ENCODE results near the gene NFYA. TPM values are rescaled to one million over a fixed set of nuclear protein-coding genes. Genes with fewer than 3 reads are reported as not detected.

NFYA gene
- total and polyA plus RNA-seq, 2 donors (not counting 1 experiment from before 2014, with no cell fraction given), result 23.3 to 44.3 TPM

- Histone ChIP-seq H3K27me3 (replicated peaks in 1 of 4; ENCODE audit: control extremely low read depth in 1 of 4, control insufficient read depth in 3 of 4, insufficient read depth in 4 of 4, low read length in 3 of 4) (no peaks in the 10 kb centered on the region), H2AFZ (ENCODE audit: insufficient read depth, low read depth, low read length, poor library complexity, severe bottlenecking) (no peak overlapping the region), H3K36me3 (replicated peaks in 1 of 2; ENCODE audit: control extremely low read depth in 1 of 2, control insufficient read depth in 1 of 2, extremely low read depth in 1 of 2, insufficient read depth in 2 of 2, low read length in 1 of 2) (peaks cover 10 to 52% of the 10 kb centered on the region in 2 experiments), H3K79me2 (ENCODE audit: control insufficient read depth, insufficient read depth, low read length) (peaks cover 11% of the 10 kb centered on the region), H3K27ac (ENCODE audit: low read length in 2 of 2) (no peak overlapping the region), H3K4me1 (ENCODE audit: control insufficient read depth in 2 of 2, insufficient read depth in 2 of 2, low read length in 2 of 2) (no peaks in the 10 kb centered on the region), H3K9me3 (ENCODE audit: control extremely low read depth in 1 of 3, control insufficient read depth in 2 of 3, insufficient read depth in 1 of 3, low read length in 2 of 3) (no peaks in the 10 kb centered on the region), H4K20me1 (ENCODE audit: control insufficient read depth, insufficient read depth, low read length, poor library complexity, severe bottlenecking) (no peaks in the 10 kb centered on the region), H3K9ac (ENCODE audit: low read length) (no peak overlapping the region), H3K4me2 (replicated peaks; ENCODE audit: low read depth, low read length, poor library complexity, severe bottlenecking) (no peak overlapping the region), H3K4me3 (ENCODE audit: control extremely low read depth in 1 of 5, extremely low read depth in 1 of 5, insufficient read depth in 1 of 5, low read depth in 2 of 5, low read length in 4 of 5) (no peak overlapping the region)
- POLR2A ChIA-PET, result no interaction called here
- H3K27me3 Mint-ChIP-seq, result no peaks in the 10 kb centered on the region
- no peak for ATAC-seq (ENCODE audit: low read depth)
- H3K4me3 Mint-ChIP-seq, result no peak overlapping the region
- no peaks in the 10 kb centered on the region for H3K4me1 Mint-ChIP-seq
- intact Hi-C loops (cut with micrococcal nuclease), result no loop called here
- CTCF ChIA-PET, result no interaction called here
- no peak for DNase-seq
- WGBS (ENCODE audit: insufficient coverage), result 97% methylated on average over 12 of the region's 13 CpGs
- H3K9me3 Mint-ChIP-seq (ENCODE audit: insufficient read depth), result no peaks in the 10 kb centered on the region
- H3K27ac Mint-ChIP-seq, result no peak overlapping the region
- no peak for TF ChIP-seq EZH2 (IDR thresholded peaks at IDR 0.05; ENCODE audit: borderline replicate concordance, insufficient read depth, low read depth, low read length, poor library complexity, severe bottlenecking)
- TF ChIP-seq, protein P1, sequence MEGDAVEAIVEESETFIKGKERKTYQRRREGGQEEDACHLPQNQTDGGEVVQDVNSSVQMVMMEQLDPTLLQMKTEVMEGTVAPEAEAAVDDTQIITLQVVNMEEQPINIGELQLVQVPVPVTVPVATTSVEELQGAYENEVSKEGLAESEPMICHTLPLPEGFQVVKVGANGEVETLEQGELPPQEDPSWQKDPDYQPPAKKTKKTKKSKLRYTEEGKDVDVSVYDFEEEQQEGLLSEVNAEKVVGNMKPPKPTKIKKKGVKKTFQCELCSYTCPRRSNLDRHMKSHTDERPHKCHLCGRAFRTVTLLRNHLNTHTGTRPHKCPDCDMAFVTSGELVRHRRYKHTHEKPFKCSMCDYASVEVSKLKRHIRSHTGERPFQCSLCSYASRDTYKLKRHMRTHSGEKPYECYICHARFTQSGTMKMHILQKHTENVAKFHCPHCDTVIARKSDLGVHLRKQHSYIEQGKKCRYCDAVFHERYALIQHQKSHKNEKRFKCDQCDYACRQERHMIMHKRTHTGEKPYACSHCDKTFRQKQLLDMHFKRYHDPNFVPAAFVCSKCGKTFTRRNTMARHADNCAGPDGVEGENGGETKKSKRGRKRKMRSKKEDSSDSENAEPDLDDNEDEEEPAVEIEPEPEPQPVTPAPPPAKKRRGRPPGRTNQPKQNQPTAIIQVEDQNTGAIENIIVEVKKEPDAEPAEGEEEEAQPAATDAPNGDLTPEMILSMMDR (IDR thresholded peaks at IDR 0.05), result no peak
Measured at GRCh38 chr6:41061196-41061726, 11.5 kb upstream of the NFYA start.

- H3K27me3 ChIP-seq (replicated peaks in 1 of 4; ENCODE audit: control extremely low read depth in 1 of 4, control insufficient read depth in 3 of 4, insufficient read depth in 4 of 4, low read length in 3 of 4), result no peaks in the 10 kb centered on the region
- ATAC-seq (ENCODE audit: low read depth) (no peak), DNase-seq (no peak)
- Mint-ChIP-seq H3K27me3 (no peaks in the 10 kb centered on the region), H3K9me3 (ENCODE audit: insufficient read depth) (no peaks in the 10 kb centered on the region), H3K4me3 (no peak overlapping the region), H3K4me1 (peaks cover 5% of the 10 kb centered on the region), H3K27ac (no peak overlapping the region)
- H3K79me2 ChIP-seq (ENCODE audit: control insufficient read depth, insufficient read depth, low read length), result peaks cover 11% of the 10 kb centered on the region
- no peaks in the 10 kb centered on the region for H4K20me1 ChIP-seq (ENCODE audit: control insufficient read depth, insufficient read depth, low read length, poor library complexity, severe bottlenecking)
- no peaks in the 10 kb centered on the region for H3K4me1 ChIP-seq (ENCODE audit: control insufficient read depth in 2 of 2, insufficient read depth in 2 of 2, low read length in 2 of 2)
- TF ChIP-seq EZH2 (IDR thresholded peaks at IDR 0.05; ENCODE audit: borderline replicate concordance, insufficient read depth, low read depth, low read length, poor library complexity, severe bottlenecking), result no peak
- TF ChIP-seq, protein P1 (IDR thresholded peaks at IDR 0.05), result no peak
- no peak overlapping the region for H2AFZ ChIP-seq (ENCODE audit: insufficient read depth, low read depth, low read length, poor library complexity, severe bottlenecking)
- H3K27ac ChIP-seq (ENCODE audit: low read length in 2 of 2), result no peak overlapping the region
- WGBS (ENCODE audit: insufficient coverage), result 100% methylated on average over 1 of the region's 1 CpG
- no peak overlapping the region for H3K4me3 ChIP-seq (ENCODE audit: control extremely low read depth in 1 of 5, extremely low read depth in 1 of 5, insufficient read depth in 1 of 5, low read depth in 2 of 5, low read length in 4 of 5)
- intact Hi-C loops (cut with micrococcal nuclease), result no loop called here
- CTCF ChIA-PET, result no interaction called here
- no peak overlapping the region for H3K4me2 ChIP-seq (replicated peaks; ENCODE audit: low read depth, low read length, poor library complexity, severe bottlenecking)
- POLR2A ChIA-PET, result no interaction called here
- peaks cover 12 to 58% of the 10 kb centered on the region in 2 experiments for H3K36me3 ChIP-seq (replicated peaks in 1 of 2; ENCODE audit: control extremely low read depth in 1 of 2, control insufficient read depth in 1 of 2, extremely low read depth in 1 of 2, insufficient read depth in 2 of 2, low read length in 1 of 2)
- no peaks in the 10 kb centered on the region for H3K9me3 ChIP-seq (ENCODE audit: control extremely low read depth in 1 of 3, control insufficient read depth in 2 of 3, insufficient read depth in 1 of 3, low read length in 2 of 3)
- no peak overlapping the region for H3K9ac ChIP-seq (ENCODE audit: low read length)
Measured at GRCh38 chr6:41062056-41062455, 10.7 kb upstream of the NFYA start.
